Adrenal gland (tissue), 5 donors: ENCODE results near the gene COL5A1.

ENCODE experiments used
- POLR2A ChIP-seq, 2 donors: fragments of 450-650 bp; IDR thresholded peaks; one replicate each; pipeline ENCODE4 v1.6.1; 2017; ENCODE audit warnings: antibody characterized with exemption in 2 of 2, mild to moderate bottlenecking in 2 of 2, moderate library complexity in 1 of 2
- TF ChIP-seq, protein P1 (sequence below), 6 experiments: fragments of 450-650 bp in 4 of 6; fragments of 200-600 bp in 2 of 6; sonication (generic) in 1 of 6; IDR thresholded peaks; 1 replicate in 5 of 6; 2 replicates in 1 of 6; pipeline versions ENCODE4 v1.5.1 to v1.8.0; 2016 to 2021; ENCODE audit warnings: antibody characterized with exemption in 6 of 6, mild to moderate bottlenecking in 2 of 6, moderate library complexity in 1 of 6
- donor health status: DM: no; HTN: no; CAD: no.

DNA sequence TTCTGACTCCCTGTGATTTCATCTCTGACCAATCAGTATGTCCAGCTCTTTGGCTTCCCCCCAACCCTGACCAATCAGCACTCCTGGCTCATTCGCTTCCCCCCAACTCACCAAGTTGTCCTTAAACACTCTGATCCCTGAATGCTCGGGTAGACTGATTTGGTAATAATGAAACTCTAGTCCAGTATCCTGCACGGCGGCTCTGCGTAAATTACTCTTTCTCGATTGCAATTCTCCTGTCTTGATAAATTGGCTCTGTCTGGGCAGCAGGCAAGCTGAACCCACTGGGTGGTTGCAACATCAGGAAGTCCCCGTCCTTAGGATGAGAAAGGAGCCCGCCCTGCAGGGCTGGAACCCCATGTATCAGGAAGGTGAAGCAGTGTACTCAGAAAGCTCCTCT lies 249.4 kb downstream of the COL5A1 start:
- TF ChIP-seq, protein P1, sequence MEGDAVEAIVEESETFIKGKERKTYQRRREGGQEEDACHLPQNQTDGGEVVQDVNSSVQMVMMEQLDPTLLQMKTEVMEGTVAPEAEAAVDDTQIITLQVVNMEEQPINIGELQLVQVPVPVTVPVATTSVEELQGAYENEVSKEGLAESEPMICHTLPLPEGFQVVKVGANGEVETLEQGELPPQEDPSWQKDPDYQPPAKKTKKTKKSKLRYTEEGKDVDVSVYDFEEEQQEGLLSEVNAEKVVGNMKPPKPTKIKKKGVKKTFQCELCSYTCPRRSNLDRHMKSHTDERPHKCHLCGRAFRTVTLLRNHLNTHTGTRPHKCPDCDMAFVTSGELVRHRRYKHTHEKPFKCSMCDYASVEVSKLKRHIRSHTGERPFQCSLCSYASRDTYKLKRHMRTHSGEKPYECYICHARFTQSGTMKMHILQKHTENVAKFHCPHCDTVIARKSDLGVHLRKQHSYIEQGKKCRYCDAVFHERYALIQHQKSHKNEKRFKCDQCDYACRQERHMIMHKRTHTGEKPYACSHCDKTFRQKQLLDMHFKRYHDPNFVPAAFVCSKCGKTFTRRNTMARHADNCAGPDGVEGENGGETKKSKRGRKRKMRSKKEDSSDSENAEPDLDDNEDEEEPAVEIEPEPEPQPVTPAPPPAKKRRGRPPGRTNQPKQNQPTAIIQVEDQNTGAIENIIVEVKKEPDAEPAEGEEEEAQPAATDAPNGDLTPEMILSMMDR (IDR thresholded peaks at IDR 0.05): no peak
- TF ChIP-seq POLR2A (IDR thresholded peaks at IDR 0.05): no peak
